NCI-H82 treated with DMSO at 0.1 percent for 48 hours (cell line): ENCODE data around the gene SPZ1.
"Not testable (repeated sequence)": the region's sequence is repeated elsewhere in the genome, so short reads cannot be mapped to it uniquely, and the experiment has no call there.

Source experiments
- DNase-seq: peaks from one replicate; lab custom pipeline; 2025; ENCODE audit not compliant: unreplicated experiment; lab: John Stamatoyannopoulos, UW

SPZ1 gene

GRCh38 chr5:80337379-80337778 lies 17.6 kb downstream of the SPZ1 start:
- DNase-seq, result no peak

- DNase-seq, result no peak
Measured at GRCh38 chr5:80339116-80339515, 19.3 kb downstream of the SPZ1 start.

- no peak for DNase-seq
Measured at GRCh38 chr5:80341016-80341775, 21.4 kb downstream of the SPZ1 start.

- DNase-seq, result no peak
Measured at GRCh38 chr5:80343067-80343466, 23.3 kb downstream of the SPZ1 start.

GRCh38 chr5:80346055-80346454 lies 26.3 kb downstream of the SPZ1 start:
- no peak for DNase-seq

- no peak for DNase-seq
Measured at GRCh38 chr5:80348171-80348570, 28.4 kb downstream of the SPZ1 start.

DNA sequence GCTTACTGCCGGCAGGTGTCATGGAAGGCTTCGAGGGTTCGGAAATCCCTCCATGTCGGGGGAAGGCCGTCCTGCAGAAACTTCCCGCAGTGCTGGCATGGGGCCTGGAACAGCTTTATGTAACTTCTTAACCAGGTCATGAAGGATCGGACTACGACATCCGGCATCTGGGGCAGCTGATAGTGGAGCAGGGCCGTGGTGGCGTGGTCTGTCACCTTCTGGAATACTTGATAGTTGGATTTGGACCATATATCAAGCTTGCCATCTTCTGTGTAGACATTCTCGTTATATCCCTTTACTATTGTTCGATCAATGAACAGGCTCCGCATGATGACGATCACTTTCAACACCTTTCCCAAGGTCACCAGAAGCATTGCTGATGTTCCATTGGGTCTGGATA lies 31.2 kb downstream of the SPZ1 start:
- not testable (repeated sequence) for DNase-seq

DNA sequence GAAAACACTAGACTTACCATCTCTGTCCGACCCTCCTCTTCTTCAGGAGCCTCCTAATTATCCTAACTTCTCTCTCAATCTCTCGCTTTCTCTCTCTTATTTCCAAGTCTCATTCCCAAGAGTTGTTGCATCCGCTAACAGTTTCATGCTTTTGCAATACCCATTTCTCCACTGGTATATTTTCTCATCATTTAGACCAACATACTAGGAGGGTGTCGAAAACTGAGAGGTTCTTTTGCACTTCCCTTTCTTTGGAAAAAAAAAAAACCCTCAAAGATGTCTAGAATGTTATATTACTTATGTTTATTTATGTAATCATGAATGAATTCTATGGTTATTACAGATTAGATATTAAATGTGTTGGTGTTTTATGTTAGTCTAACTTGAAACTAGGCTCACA lies 35.9 kb downstream of the SPZ1 start:
- DNase-seq, result no peak

- DNase-seq, result no peak
Measured at GRCh38 chr5:80357671-80358070, 37.9 kb downstream of the SPZ1 start.

DNA sequence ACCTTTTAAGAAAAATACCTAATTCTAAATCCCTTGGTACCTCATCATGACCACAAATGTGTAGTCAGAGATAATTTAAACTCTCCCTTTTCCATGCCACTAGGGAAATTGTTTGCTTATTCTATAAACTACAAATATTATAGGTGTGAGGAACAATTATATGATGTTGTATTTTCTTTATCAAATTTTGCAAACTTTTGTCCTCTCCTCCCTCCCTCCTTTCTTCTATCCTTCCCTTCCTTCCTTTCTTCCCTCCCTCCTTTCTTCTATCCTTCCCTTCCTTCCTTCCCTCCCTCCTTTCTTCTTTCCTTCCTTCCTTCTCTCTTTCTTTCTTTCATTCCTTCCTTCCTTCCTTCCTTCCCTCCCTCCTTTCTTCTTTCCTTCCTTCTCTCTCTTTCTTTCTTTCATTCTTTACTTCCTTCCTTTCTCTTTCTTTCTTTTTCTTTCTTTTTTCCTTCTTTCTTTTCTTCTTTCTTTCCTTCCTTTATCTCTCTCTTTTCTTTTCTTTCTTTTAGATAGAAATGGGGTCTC lies 41.2 kb downstream of the SPZ1 start:
- no peak for DNase-seq

DNA sequence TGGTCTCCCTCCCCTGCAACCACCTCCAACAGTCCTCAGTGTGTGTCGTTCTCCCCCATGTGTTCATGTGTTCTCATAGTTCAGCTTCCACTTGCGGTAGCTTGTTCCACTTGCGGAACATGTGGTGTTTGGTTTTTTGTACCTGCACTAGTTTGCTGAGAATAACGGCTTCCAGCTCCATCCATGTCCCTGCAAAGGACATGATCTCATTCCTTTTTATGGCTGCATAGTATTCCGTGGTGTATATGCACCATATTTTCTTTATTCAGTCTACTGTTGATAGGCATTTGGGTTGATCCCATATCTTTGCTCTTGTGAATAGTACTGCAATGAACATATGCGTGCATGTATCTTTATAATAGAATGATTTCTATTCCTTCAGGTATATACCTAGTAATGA lies 45.1 kb downstream of the SPZ1 start:
- no peak for DNase-seq

DNA sequence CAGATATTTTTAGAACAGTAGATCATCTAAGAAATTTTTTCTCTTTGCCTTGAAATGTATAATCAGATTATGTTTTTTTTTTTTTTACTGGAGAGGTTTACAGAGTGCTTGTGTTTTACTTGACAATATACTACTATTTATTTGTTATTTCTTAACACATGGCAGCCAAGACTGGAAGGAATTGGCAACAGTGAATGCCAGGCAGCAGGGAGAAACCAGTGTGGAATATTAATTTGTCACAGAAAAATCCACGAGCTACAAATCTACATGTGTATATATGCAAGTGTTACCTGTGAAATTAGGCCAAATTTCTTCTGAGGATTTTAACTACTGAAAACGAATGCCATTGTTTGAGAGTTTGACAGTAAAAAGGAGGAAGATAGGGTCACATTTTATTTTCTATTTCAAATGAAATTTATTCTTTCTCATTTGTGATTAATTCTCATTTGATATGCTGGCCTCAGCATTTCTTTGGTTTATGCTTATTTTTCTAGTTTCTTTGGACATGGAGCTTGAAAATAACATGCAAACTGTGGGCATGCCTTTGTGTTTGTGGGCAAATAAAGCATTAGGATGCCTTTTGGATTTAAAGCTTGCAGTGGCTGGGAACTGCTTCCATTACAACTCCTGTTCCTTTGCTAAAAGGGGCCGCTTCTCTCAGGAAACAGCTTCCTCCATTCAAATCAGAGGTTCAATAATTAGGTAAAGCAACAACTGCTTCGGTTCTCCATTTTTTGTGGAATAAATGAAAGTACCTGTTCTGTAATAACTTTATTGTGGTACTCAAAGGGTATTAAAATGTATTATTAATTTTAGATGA lies 49.1 kb downstream of the SPZ1 start:
- peak; percentile 18 for DNase-seq

- DNase-seq, result peak; percentile 87
Measured at GRCh38 chr5:80369521-80369920, 49.7 kb downstream of the SPZ1 start.

DNA sequence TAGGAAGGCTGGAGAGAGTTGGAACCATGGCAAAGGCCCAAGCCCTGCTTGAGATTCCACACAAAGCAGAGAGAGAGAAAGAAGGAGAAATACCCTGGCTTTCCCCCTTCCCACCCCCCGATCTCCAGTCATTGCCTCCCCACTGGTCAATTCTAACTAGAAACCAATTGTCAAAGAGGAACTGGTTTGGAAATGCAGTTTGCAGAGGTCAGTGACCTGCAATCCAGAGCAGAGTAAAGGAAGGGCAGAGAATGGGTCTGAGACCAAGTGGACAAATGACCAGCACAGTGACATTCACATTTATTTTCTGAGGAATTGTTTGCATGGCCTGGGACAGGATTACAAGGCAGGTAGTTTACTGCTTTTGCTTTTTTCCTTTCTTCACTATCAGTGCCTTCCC lies 50.6 kb downstream of the SPZ1 start:
- no peak for DNase-seq
